NCI-H1436 treated with DMSO at 0.1 percent for 48 hours (cell line): ENCODE results near the gene NPSR1.
"Not testable (repeated sequence)": the region's sequence is repeated elsewhere in the genome, so short reads cannot be mapped to it uniquely, and the experiment has no call there.

ENCODE experiments used
- DNase-seq: peaks from one replicate; lab custom pipeline; 2025; lab: John Stamatoyannopoulos, UW

The NPSR1 gene

GRCh38 chr7:34869057-34869456 is 211.0 kb downstream of the NPSR1 start:
- no peak for DNase-seq

- not testable (repeated sequence) for DNase-seq
Observed at GRCh38 chr7:34870041-34870440, 212.0 kb downstream of the NPSR1 start.

- not testable (repeated sequence) for DNase-seq
Observed at GRCh38 chr7:34874329-34874728, 216.3 kb downstream of the NPSR1 start.

GRCh38 chr7:34875481-34875880 is 217.5 kb downstream of the NPSR1 start:
- no peak for DNase-seq

GRCh38 chr7:34878944-34879735 is 221.1 kb downstream of the NPSR1 start:
- DNase-seq, result not testable (repeated sequence)

- DNase-seq, result no peak
Observed at GRCh38 chr7:34879871-34880270, 221.9 kb downstream of the NPSR1 start.

GRCh38 chr7:34883855-34884254 is 225.8 kb downstream of the NPSR1 start:
- not testable (repeated sequence) for DNase-seq

GRCh38 chr7:34886856-34887255 is 228.8 kb downstream of the NPSR1 start:
- DNase-seq, result no peak

- no peak for DNase-seq
Observed at GRCh38 chr7:34889951-34890350, 231.9 kb downstream of the NPSR1 start.

GRCh38 chr7:34895202-34895601 is 237.2 kb downstream of the NPSR1 start:
- DNase-seq, result no peak
